HUES64 (cell line): ENCODE data around the gene FBXL20.
"Not testable (repeated sequence)": the region's sequence is repeated elsewhere in the genome, so short reads cannot be mapped to it uniquely, and the experiment has no call there.

Experiments used
- H3K27ac ChIP-seq: 2 replicates; pipeline ENCODE4 v1.7.0; 2013; ENCODE audit warnings: low read depth, low read length, inconsistent platforms
- H3K27me3 ChIP-seq: 2 replicates; pipeline ENCODE4 v1.6.1; 2013; ENCODE audit warnings: mild to moderate bottlenecking, low read length; ENCODE audit not compliant: insufficient read depth
- H3K36me3 ChIP-seq: 2 replicates; pipeline ENCODE4 v1.6.1; 2013; ENCODE audit warnings: mild to moderate bottlenecking, low read length; ENCODE audit not compliant: insufficient read depth
- H3K4me1 ChIP-seq: 2 replicates; pipeline ENCODE4 v1.6.1; 2013; ENCODE audit warnings: mild to moderate bottlenecking, low read length, moderate library complexity; ENCODE audit not compliant: insufficient read depth
- H3K4me3 ChIP-seq: 2 replicates; pipeline ENCODE4 v1.5.1; 2013; ENCODE audit warnings: mild to moderate bottlenecking, low read length, moderate library complexity
- H3K9ac ChIP-seq: 2 replicates; pipeline ENCODE4 v1.6.1; 2013; ENCODE audit warnings: mild to moderate bottlenecking, low read depth, low read length
- H3K9me3 ChIP-seq: 2 replicates; pipeline ENCODE4 v1.6.1; 2013; ENCODE audit warnings: low read depth, low read length; ENCODE audit not compliant: insufficient read depth
- WGBS: fragments of 150-250, 120-280 bp; methylation state at CpG from one replicate; pipeline ENCODE4 v1.1.7; 2013; ENCODE audit warnings: missing lambda C conversion rate; 5-methylcytosine and 5-hydroxymethylcytosine counted together

Gene FBXL20

GRCh38 chr17:39283896-39284295 lies 117.5 kb downstream of the FBXL20 start:
- 93% methylated on average over 1 of the region's 1 CpG for WGBS
- Histone ChIP-seq H3K36me3 (no peaks in the 10 kb centered on the region; the same call in 1 of the 2 replicates), H3K27ac (no peak overlapping the region)

DNA sequence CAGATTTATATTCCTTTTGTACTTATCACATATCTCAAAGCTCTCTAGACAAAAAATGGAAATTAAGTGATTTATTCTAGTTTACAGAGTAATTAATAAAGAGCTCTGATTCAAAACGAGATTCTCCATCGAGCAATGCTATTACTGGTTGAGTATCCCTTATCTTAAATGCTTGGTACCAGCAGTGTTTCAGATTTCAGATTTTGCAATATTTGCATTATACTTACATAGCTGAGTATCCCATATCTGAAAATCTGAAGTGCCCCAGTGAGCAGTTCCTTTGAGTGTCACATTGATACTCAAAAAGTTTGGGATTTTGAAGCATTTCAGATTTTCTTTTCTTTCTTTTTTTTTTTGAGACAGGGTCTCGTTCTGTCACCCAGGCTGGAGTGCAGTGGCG lies 118.3 kb downstream of the FBXL20 start:
- Histone ChIP-seq H3K4me3 (no peak overlapping the region), H3K4me1 (peaks cover 3% of the 10 kb centered on the region; the same call in 1 of the 2 replicates), H3K27me3 (no peaks in the 10 kb centered on the region), H3K27ac (no peak overlapping the region), H3K9ac (no peak overlapping the region), H3K36me3 (no peaks in the 10 kb centered on the region; the same call in 1 of the 2 replicates), H3K9me3 (no peaks in the 10 kb centered on the region)
- 94% methylated on average over 4 of the region's 4 CpGs for WGBS

More at GRCh38 chr17:39283896-39284295, 117.5 kb downstream of the FBXL20 start:
- peaks cover 3% of the 10 kb centered on the region; the same call in 1 of the 2 replicates for H3K4me1 ChIP-seq
- H3K27me3 ChIP-seq = no peaks in the 10 kb centered on the region
- H3K9me3 ChIP-seq = no peaks in the 10 kb centered on the region
- H3K9ac ChIP-seq = no peak overlapping the region
- H3K4me3 ChIP-seq = no peak overlapping the region

- Histone ChIP-seq H3K27me3 (no peaks in the 10 kb centered on the region), H3K36me3 (peaks cover 2% of the 10 kb centered on the region), H3K4me3 (no peak overlapping the region), H3K9ac (no peak overlapping the region), H3K4me1 (peaks cover 3% of the 10 kb centered on the region; the same call in 1 of the 2 replicates), H3K27ac (peak overlapping the region; percentile 17; the same call in 1 of the 2 replicates), H3K9me3 (no peaks in the 10 kb centered on the region)
- WGBS = 88% methylated on average over 1 of the region's 1 CpG
Observed at GRCh38 chr17:39281806-39282205, 119.6 kb downstream of the FBXL20 start.

DNA sequence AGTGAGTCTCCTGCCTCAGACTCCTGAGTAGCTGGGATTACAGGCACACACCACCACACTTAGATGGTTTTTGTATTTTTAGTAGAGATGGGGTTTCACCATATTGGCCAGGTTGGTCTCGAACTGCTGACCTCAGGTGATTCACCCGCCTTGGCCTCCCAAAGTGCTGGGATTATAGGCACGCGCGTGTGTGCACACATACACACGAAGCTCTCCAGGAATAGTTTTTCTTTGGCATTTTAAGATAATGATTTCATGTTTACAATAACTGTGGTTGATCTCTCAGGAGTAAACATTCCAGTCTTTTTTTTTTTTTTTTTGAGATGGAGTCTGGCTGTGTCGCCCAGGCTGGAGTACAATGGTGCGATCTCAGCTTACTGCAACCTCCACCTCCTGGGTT lies 123.2 kb downstream of the FBXL20 start:
- not testable (repeated sequence) for H3K27me3 ChIP-seq, H3K9ac ChIP-seq, H3K9me3 ChIP-seq, H3K27ac ChIP-seq, H3K4me1 ChIP-seq, H3K4me3 ChIP-seq, H3K36me3 ChIP-seq
- 97% methylated on average over 8 of the region's 8 CpGs for WGBS

- H3K27ac ChIP-seq = no peak overlapping the region
- no peaks in the 10 kb centered on the region for H3K9me3 ChIP-seq
- H3K4me1 ChIP-seq = peaks cover 3% of the 10 kb centered on the region; the same call in 1 of the 2 replicates
- WGBS = 92% methylated on average over 6 of the region's 6 CpGs
- no peaks in the 10 kb centered on the region for H3K27me3 ChIP-seq
- H3K9ac ChIP-seq = no peak overlapping the region
- H3K36me3 ChIP-seq = peaks cover 5% of the 10 kb centered on the region; the same call in 1 of the 2 replicates
- H3K4me3 ChIP-seq = no peak overlapping the region
Observed at GRCh38 chr17:39277110-39277509, 124.3 kb downstream of the FBXL20 start.

DNA sequence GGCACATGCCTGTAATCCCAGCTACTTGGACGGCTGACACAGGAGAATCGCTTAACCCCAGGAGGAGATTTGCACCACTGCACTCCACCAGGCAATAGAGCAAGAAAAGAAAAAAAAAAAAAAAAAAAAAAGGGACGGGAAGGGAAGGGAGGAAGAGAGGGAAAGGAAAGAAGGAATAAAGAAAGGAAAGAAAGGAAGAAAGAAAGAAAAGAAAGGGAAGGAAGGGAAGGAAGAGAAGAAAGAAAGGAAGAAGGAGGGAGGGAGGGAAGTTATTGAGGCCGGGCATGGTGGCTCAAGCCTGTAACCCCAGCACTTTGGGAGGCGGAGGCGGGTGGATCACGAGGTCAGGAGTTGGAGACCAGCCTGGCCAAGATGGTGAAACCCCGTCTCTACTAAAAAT lies 125.3 kb downstream of the FBXL20 start:
- Histone ChIP-seq H3K27me3 (no peaks in the 10 kb centered on the region), H3K4me1 (peaks cover under 1% of the 10 kb centered on the region; the same call in 1 of the 2 replicates), H3K9me3 (no peaks in the 10 kb centered on the region), H3K9ac (no peak overlapping the region), H3K4me3 (no peak overlapping the region), H3K36me3 (peaks cover 5% of the 10 kb centered on the region; the same call in 1 of the 2 replicates), H3K27ac (no peak overlapping the region)
- 97% methylated on average over 8 of the region's 8 CpGs for WGBS

GRCh38 chr17:39271546-39271945 lies 129.9 kb downstream of the FBXL20 start:
- no peaks in the 10 kb centered on the region for H3K9me3 ChIP-seq
- H3K27me3 ChIP-seq = no peaks in the 10 kb centered on the region
- no peak overlapping the region for H3K27ac ChIP-seq
- no peak overlapping the region for H3K9ac ChIP-seq
- WGBS = 90% methylated on average over 2 of the region's 3 CpGs
- no peak overlapping the region for H3K4me3 ChIP-seq
- H3K36me3 ChIP-seq = peaks cover 15% of the 10 kb centered on the region
- H3K4me1 ChIP-seq = no peaks in the 10 kb centered on the region

DNA sequence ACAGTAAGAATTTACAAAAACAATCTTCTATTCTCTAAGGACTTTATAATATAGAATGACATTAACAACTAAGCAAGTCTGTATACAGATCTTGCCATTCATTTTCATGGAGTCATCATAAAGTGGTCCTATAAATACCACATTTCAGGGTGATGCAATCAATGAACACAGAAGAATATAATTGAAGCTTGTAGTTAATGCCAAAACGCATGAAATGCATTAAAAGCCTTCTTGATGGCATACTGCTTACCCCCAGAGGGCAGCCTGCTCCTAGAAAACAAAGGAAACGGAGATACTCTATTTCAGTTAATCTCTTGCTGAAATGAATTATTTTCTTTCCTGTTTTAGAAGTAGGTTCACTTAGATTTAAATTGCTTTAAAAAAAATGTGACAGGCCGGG lies 130.5 kb downstream of the FBXL20 start:
- Histone ChIP-seq H3K4me1 (no peaks in the 10 kb centered on the region), H3K9me3 (no peaks in the 10 kb centered on the region), H3K4me3 (no peak overlapping the region), H3K27ac (no peak overlapping the region), H3K36me3 (peaks cover 15% of the 10 kb centered on the region), H3K27me3 (no peaks in the 10 kb centered on the region), H3K9ac (no peak overlapping the region)
- 58% methylated on average over 3 of the region's 3 CpGs for WGBS

DNA sequence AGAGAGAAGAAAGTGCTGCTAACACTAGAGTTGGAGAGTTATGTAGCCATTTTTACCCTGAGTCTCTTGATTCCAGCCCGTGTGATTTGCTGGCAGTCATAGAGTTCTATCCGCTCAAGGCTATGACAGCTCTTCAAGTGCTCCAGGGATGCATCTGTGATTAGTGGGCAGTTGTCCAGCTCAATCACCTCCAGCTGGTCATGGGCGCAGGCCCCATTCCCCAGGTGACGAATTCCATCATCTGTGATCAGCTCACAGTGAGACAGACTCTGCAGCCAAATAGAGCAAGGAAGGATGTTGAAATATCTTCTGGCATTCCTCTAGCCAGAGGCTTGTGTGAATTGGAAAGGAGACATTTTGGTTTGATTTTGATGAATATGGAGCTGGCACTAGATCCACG lies 137.3 kb downstream of the FBXL20 start:
- Histone ChIP-seq H3K4me1 (no peaks in the 10 kb centered on the region), H3K27ac (no peak overlapping the region), H3K9ac (no peak overlapping the region), H3K4me3 (no peak overlapping the region), H3K9me3 (no peaks in the 10 kb centered on the region), H3K27me3 (no peaks in the 10 kb centered on the region), H3K36me3 (peaks cover 32% of the 10 kb centered on the region)
- 94% methylated on average over 5 of the region's 5 CpGs for WGBS

- H3K9ac ChIP-seq = 0 out of 2 replicates have a peak overlapping the region, but pooled peaks have one; percentile 13
- H3K36me3 ChIP-seq = peaks cover 32% of the 10 kb centered on the region
- H3K4me1 ChIP-seq = no peaks in the 10 kb centered on the region
- H3K4me3 ChIP-seq = no peak overlapping the region
- H3K27me3 ChIP-seq = no peaks in the 10 kb centered on the region
- H3K9me3 ChIP-seq = no peaks in the 10 kb centered on the region
- H3K27ac ChIP-seq = no peak overlapping the region
- WGBS = 84% methylated on average over 7 of the region's 7 CpGs
Observed at GRCh38 chr17:39261286-39261685, 140.1 kb downstream of the FBXL20 start.

- Histone ChIP-seq H3K36me3 (peaks cover 2% of the 10 kb centered on the region; the same call in 1 of the 2 replicates), H3K9me3 (no peaks in the 10 kb centered on the region), H3K4me1 (no peaks in the 10 kb centered on the region), H3K9ac (no peak overlapping the region), H3K27ac (no peak overlapping the region), H3K27me3 (no peaks in the 10 kb centered on the region), H3K4me3 (no peak overlapping the region)
- 82% methylated on average over 6 of the region's 7 CpGs for WGBS
Observed at GRCh38 chr17:39252788-39253460, 148.5 kb downstream of the FBXL20 start.
